NCI-H2107 treated with DMSO at 0.1 percent for 48 hours (cell line): Measurements from ENCODE around the gene ABLIM1.

Experiments
- DNase-seq: peaks from one replicate; lab custom pipeline; 2025; ENCODE audit not compliant: unreplicated experiment; lab: John Stamatoyannopoulos, UW

Gene ABLIM1

DNA sequence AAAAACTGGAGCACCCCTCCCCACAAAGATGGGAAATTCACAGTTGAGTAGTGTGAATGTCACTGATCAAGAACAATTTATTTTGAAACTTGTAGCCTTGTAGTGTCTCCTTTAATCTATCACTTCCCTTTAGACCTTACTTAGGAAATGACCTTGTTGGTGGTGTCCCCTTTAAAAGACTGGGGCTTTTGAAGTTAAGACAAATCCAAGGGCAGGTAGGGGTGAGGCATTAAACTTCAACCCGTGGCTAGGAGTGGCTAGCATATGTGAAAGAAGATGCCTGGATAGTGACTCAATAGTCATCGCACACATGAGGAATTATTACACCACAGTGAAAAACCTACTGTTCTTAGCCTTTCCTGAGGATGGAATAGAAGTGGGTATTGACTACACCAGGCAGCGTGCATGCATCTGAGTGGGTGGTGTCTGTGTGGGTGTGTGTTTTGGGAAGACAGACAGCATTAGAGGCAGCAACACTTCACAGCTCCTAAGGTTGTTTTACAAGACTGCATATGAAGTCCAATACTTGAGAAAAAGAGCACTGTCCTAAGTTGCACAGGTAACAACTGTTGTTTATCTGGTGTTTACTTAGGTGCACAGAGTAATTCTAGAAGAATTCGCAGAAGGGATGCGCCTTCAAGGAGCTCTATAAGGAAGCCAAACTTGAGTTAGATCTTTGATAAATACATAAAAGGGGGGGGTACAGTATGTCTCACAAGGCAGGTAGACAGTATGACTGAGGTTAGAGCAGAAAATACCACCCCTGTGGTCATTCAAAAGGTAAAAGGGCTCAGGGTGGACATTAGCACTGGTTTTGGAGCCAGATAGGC, 32.9 kb downstream of the ABLIM1 start:
- DNase-seq, result no peak

DNA sequence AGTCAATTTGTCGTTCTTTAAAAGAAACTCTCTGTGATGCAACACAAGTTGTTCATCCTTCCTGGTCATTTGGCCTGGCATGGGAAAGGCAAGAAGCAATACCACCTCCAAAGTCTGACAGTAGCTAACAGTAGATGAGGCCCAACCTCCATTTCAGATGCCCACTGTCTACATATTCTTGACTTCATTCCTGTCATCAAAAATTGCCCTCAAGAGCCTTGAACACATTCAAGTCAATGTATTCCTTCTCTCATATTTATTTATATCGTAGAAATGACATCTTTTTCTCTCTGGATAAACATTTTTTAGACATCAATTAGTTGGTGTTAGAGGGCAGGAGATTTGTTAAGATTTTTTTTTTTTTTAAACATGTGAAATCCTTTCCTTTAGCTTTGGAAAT, 33.7 kb downstream of the ABLIM1 start:
- DNase-seq, result no peak

DNA sequence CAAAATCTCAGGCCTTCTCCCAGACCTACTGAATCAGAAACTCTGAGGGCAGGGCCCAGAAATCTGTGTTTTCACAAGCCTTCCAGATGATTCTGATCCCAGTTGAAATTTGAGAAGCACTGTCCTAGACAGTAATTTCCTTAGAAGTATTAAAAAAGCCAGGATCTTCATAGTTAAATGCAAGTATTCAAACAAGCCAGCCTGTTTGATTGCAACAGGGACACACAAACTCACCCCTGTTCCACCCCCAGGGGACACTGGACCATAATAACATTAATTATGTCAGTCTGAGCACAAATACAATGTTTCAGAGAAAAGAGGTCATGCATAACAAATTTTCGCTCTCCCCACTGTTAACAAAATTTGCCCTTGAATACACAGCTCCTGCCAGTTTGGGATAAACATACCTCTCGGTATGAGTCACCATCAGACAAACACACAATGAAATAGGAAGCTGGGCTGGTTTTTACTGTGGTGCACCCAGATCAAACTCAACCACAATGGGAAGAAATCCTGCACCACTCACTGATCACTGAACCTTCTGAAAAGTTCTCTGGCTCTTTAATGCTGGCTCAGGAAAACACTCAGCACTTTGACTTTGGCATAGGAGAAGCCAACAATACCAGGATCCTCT, 34.3 kb downstream of the ABLIM1 start:
- peak; percentile 44 for DNase-seq

DNA sequence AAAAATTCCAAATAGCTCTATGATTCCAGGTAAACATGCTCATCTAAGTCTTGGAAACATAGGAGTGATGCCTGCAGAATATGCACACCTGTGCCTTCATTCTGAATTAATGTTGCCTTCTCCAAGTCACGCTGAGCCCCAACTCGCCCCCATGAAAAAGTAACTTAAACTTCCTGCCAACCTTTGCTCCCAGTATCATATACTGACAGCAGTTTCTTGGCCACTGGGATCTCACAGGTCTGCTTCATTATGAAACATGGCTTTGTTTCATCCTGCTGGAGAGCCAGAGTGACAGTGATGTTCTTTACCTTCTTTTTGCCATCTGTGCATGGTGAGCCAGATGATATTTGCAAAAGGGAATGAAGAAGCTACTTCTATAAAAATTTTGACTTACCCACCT, 34.9 kb downstream of the ABLIM1 start:
- DNase-seq, result no peak

GRCh38 chr10:114618722-114619121, 39.4 kb downstream of the ABLIM1 start:
- no peak for DNase-seq

- DNase-seq, result no peak
Measured at GRCh38 chr10:114616516-114616915, 41.6 kb downstream of the ABLIM1 start.

DNA sequence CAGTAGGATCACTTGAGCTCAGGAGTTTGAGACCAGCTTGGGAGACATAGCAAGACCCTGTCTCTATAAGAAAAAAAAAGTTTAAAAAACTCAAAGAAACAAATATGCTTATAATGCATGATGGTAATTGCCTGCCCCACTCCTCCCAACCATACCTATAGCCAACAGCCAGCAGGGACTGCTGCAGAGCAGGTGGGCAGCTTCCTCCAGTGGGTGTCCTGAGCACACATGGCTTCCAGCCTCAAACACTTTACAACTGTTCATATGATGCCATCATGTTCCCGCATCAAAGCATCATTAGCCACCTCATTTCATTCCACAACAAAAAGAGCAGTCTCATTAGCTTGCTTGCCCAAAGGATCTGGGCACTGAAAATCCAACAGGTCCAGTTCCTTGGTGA, 42.0 kb downstream of the ABLIM1 start:
- no peak for DNase-seq

GRCh38 chr10:114615600-114616007, 42.5 kb downstream of the ABLIM1 start:
- no peak for DNase-seq

DNA sequence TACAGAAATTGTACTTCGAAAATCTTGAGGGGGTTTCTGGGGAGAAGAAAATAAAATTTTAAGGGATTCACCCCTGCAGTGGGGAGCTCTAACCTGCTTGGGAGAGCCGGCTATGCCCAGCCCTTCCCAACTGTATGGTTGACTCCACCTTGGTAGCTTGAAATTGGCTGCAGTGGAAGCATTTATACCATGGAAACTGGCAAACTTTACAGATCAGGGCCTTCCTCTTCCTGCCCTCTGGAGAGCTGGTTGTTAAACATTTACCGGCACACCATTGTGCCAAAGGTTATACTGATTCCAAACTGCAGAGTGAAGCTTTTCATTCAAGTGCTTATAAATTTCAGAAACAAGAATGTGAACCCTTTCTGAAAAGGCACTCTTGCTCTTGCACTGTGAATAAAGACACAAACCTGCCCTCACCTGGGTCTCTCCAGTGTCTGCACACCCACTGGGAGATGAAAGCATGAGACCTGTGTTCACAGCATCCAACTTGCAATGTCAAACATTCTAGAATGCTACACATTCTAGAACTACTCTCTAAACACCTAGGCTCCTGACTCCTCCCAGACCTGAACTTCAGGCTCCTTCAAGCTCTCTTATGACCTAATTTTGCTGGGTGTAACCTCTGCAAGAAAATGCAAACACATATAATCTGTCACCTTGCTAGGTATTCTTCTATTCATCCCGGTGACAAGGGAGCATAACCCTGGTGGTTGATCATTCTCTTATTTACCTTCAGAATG, 44.7 kb downstream of the ABLIM1 start:
- DNase-seq, result no peak

GRCh38 chr10:114611617-114612016, 46.5 kb downstream of the ABLIM1 start:
- no peak for DNase-seq

DNA sequence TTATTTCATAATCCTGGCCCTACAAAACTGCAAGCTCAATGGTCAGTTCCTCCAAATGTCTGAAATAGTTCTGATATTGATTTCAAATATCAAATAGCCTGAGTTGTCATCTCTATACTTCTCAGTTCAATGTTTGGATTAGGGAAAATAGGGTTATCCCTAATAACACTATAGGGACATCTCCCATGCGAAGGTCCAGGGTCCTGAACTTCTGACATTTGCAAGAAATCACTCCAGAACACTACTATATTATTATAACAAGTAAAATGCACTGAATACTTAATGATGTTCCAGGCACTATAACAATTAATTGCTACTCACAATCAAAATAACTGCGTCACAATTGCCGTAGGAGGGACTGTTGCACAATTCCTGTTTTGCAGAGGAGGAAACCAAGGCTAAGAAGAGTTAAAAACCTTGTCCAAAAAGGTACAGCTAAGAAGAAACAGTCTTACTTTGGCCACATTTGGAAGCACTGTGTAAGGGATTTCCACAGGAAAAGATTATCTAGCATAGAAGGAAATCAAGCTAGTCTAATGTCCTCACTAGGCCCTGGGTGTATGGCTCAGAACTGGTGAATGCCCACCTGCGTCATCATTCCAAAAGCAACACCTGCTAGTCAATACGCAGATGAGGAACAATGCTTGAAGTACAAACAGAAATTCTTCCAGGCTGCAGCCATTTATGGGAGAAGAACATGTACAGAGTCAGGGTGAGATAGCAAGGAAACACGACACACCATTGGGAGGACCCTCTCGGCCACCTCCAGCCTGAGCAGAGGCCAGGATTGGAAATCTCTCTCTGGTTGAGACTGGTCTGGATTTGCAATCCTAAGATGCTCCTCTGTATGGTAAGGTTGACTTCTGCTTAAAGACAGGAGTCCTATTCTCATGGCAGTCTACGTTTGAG, 48.3 kb downstream of the ABLIM1 start:
- no peak for DNase-seq

- no peak for DNase-seq
Measured at GRCh38 chr10:114607358-114607998, 50.6 kb downstream of the ABLIM1 start.

DNA sequence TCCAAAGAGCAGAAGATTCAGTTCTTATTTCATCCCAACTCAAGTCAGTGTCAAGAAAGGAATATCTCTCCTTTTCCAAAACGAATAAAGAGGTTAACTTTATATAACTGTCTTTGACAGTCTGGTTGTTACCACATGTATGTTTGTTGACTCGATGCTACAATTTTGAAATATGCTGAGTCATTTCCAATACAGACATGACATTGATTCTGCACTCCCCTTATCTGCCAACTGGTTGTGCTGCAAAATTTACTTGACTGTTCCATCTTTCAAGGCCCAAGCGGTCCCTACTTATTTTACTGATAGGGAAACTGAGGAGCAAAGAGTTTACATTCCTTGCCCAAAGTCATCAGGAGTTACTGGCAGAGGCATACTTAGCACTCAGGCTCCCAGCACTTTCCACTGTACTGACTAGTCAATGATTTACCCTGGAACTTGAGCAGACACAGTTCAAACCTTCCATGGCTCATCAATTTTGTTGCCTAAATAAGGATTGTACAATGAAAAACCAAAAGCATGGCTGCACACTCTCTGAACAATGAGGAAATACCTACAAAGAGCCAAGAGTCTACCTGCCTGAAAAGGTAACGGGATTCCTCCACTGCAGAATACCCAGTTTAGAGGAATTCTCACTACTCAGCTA, 52.8 kb downstream of the ABLIM1 start:
- DNase-seq, result no peak

DNA sequence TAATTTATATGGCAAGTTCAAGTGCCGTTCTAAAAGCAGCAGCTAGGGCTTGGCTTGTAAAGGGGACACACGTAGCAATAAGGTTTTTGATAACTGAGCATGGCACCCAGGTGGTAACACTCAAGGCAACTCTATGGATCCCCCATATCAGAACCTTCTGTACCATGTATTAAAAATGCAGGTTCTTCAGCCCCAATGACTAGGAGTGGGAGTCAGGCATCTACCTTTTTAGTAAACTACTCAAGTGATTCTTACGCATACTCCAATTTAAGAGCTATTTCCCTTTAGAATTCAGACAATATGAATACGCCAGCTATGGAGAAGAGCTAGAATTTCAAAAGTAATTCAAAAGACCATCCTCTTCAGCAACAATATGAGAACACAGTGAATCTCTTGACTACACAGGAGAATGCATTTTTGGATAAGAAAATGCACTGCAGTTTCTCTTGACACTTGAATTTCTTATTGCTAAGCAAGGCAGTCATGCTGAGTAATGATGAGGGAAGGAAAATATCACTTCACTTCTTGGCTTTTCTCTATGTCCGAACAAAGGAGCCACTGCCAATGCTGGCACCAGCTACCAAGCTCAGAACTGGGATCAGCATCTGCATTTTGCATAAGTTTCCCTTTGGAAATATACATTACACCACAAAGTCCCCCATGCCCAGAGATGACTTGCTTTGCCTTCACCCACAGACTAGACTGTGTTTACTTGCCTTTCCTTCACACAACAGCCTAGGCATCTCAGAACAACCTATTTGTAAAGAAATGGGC, 53.5 kb downstream of the ABLIM1 start:
- DNase-seq, result no peak

DNA sequence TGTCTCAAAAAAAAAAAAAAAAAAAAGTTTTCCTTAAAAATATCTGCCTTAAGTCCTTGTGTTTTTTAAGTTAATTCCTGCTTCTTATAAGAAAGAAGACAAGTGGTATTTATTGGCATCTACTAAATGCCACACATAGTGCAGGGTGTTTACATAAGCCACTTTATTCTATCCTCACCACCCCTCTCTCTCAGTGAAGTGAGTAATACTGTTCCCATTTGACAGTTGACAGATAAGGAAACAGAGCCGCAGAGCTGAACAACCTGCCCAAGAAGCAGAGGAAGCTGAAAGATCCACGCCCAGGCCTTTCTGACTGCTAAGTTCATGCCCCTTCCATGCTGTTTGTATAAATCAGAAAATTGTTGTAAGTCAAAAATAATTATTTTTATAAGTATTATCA, 54.1 kb downstream of the ABLIM1 start:
- DNase-seq, result no peak

DNA sequence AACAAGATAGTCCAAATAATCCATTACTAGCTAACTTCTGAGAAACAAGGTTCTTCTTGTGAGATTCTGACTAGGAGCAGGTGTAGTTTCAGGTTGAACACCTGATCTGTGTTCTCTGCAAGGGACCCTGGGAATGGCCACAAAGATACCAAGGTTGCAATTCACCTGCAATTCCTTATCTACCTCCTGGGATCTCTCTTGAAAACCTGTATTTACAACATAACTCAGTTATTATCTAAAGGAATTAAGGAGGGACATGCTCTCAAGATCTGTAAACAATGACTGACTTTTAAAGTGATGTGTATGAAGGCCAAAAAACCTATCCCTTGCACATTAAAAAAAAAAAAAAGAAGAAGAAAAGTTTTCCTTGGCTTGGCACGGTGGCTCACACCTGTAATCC, 54.8 kb downstream of the ABLIM1 start:
- no peak for DNase-seq

DNA sequence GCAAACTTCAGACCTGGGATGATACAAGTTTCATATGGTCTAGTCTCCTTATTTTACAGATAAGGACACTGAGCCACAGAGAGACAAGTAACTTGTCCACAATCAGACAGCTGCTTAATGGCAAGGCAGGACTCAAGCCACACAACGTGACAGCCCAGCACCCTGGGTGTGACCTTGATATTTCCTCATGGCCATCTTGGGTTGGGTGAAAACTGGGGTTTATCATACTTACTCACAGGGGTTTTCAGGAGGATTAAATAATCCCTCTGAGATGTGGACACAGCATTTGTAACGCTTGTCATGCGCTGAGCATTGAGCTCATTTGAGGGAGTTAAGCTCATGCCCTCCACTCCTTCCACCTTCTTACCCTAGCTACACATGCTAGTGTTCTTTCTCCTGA, 58.0 kb downstream of the ABLIM1 start:
- DNase-seq, result no peak

- DNase-seq, result no peak
Measured at GRCh38 chr10:114596793-114597192, 61.3 kb downstream of the ABLIM1 start.

GRCh38 chr10:114593816-114594468, 64.1 kb downstream of the ABLIM1 start:
- DNase-seq, result no peak
